22Rv1 (cell line): ENCODE data around the gene GPC2.

Experiments used
- ZFX ChIP-seq: fragments of 450-650 bp; IDR thresholded peaks from 2 replicates; pipeline ENCODE4 v1.6.1; 2017; ENCODE audit warnings: antibody characterized with exemption, borderline replicate concordance
- TF ChIP-seq, protein P1 (sequence below): fragments of 450-650 bp; IDR thresholded peaks from 2 replicates; pipeline ENCODE4 v1.5.1; 2017; ENCODE audit warnings: mild to moderate bottlenecking

DNA sequence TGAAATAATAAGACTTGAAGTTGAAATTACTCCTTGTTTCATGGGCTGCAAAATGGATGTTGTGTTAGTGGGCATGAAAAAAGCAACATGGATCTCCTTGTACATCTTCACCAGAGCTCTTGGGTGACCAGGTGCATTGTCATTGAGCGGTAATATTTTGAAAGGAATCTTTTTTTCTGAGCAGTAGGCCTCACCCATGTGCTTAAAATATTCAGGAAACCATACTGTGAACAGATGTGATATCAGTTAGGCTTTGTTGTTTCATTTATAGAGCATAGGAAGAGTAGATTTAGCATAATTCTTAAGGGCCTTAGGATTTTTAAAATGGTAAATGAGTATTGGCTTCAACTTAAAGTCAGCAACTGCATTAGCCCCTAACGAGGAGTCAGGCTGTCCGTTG lies 15.8 kb upstream of the GPC2 start:
- TF ChIP-seq, protein P1, sequence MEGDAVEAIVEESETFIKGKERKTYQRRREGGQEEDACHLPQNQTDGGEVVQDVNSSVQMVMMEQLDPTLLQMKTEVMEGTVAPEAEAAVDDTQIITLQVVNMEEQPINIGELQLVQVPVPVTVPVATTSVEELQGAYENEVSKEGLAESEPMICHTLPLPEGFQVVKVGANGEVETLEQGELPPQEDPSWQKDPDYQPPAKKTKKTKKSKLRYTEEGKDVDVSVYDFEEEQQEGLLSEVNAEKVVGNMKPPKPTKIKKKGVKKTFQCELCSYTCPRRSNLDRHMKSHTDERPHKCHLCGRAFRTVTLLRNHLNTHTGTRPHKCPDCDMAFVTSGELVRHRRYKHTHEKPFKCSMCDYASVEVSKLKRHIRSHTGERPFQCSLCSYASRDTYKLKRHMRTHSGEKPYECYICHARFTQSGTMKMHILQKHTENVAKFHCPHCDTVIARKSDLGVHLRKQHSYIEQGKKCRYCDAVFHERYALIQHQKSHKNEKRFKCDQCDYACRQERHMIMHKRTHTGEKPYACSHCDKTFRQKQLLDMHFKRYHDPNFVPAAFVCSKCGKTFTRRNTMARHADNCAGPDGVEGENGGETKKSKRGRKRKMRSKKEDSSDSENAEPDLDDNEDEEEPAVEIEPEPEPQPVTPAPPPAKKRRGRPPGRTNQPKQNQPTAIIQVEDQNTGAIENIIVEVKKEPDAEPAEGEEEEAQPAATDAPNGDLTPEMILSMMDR: no peak
- TF ChIP-seq ZFX: no peak
